GM23338 (cell line): ENCODE measurements around the gene CKMT1B. TPM values are rescaled to one million over a fixed set of nuclear protein-coding genes. Genes with fewer than 3 reads are reported as not detected.

Experiments used
- ATAC-seq: fragments of 200-7000 bp; cut with Tn5 transposase; 3 replicates; pipeline ENCODE4 v1.9.1; 2020
- DNase-seq: peaks from one replicate; pipeline ENCODE4 v3.0.0-alpha.2; 2015; ENCODE audit warnings: low spot score
- H2AFZ ChIP-seq: fragments of 200-600 bp; sonication (generic); 2 replicates; pipeline ENCODE4 v1.8.0; 2016; ENCODE audit warnings: antibody characterized with exemption, mild to moderate bottlenecking, moderate library complexity
- H3F3A ChIP-seq: fragments of 200-600 bp; sonication (generic); replicated peaks from 2 replicates; pipeline ENCODE4 v1.8.0; 2017; ENCODE audit warnings: antibody characterized with exemption, mixed run types, low read depth
- H3K27ac ChIP-seq: fragments of 200-600 bp; sonication (generic); 2 replicates; pipeline ENCODE4 v1.6.1; 2016; ENCODE audit warnings: low read depth
- H3K27me3 ChIP-seq: fragments of 200-600 bp; sonication (generic); 2 replicates; pipeline ENCODE4 v1.8.0; 2016; ENCODE audit warnings: mild to moderate bottlenecking, mixed run types, moderate library complexity; ENCODE audit not compliant: insufficient read depth
- H3K36me3 ChIP-seq: fragments of 200-600 bp; sonication (generic); 2 replicates; pipeline ENCODE4 v1.8.0; 2016; ENCODE audit warnings: mild to moderate bottlenecking; ENCODE audit not compliant: insufficient read depth
- H3K4me1 ChIP-seq: fragments of 200-600 bp; sonication (generic); 2 replicates; pipeline ENCODE4 v1.8.0; 2016; ENCODE audit warnings: mild to moderate bottlenecking, moderate library complexity; ENCODE audit not compliant: insufficient read depth
- H3K4me2 ChIP-seq: fragments of 200-600 bp; sonication (generic); 2 replicates; pipeline ENCODE4 v1.7.1; 2017; ENCODE audit warnings: mixed run types
- H3K4me3 ChIP-seq: fragments of 200-600 bp; sonication (generic); 2 replicates; pipeline ENCODE4 v1.6.1; 2016; ENCODE audit warnings: mixed run types
- H3K79me2 ChIP-seq: fragments of 200-600 bp; sonication (generic); replicated peaks from 2 replicates; pipeline ENCODE4 v1.8.0; 2017; ENCODE audit warnings: mild to moderate bottlenecking; ENCODE audit not compliant: insufficient read depth
- H3K9me2 ChIP-seq: fragments of 200-600 bp; sonication (generic); 2 replicates; pipeline ENCODE4 v1.8.0; 2017; ENCODE audit not compliant: insufficient read depth
- H4K20me1 ChIP-seq: fragments of 200-600 bp; sonication (generic); replicated peaks from 2 replicates; pipeline ENCODE4 v1.8.0; 2017; ENCODE audit warnings: mild to moderate bottlenecking; ENCODE audit not compliant: insufficient read depth
- H3K27ac Mint-ChIP-seq: 2 replicates; pipeline ENCODE4 v1.8.0; 2020; ENCODE audit warnings: inconsistent platforms, mild to moderate bottlenecking, moderate library complexity, mixed read lengths
- H3K27me3 Mint-ChIP-seq: 3 replicates; pipeline ENCODE4 v1.8.0; 2022; ENCODE audit warnings: low read depth, mild to moderate bottlenecking, moderate library complexity, mixed read lengths, inconsistent platforms; ENCODE audit not compliant: insufficient read depth, poor library complexity
- H3K36me3 Mint-ChIP-seq: 3 replicates; pipeline ENCODE4 v1.8.0; 2021; ENCODE audit warnings: low read depth, mild to moderate bottlenecking, inconsistent platforms, moderate library complexity, mixed read lengths
- H3K4me1 Mint-ChIP-seq: 3 replicates; pipeline ENCODE4 v1.8.0; 2020; ENCODE audit warnings: mild to moderate bottlenecking, inconsistent platforms, mixed read lengths
- H3K4me3 Mint-ChIP-seq: 3 replicates; pipeline ENCODE4 v1.8.0; 2021; ENCODE audit warnings: moderate library complexity, mild to moderate bottlenecking, inconsistent platforms, mixed read lengths
- H3K9me3 Mint-ChIP-seq: 3 replicates; pipeline ENCODE4 v1.8.0; 2020; ENCODE audit warnings: moderate library complexity, mild to moderate bottlenecking, inconsistent platforms, mixed read lengths
- EZH2 ChIP-seq: fragments of 200-600 bp; sonication (generic); IDR thresholded peaks from one replicate; pipeline ENCODE4 v1.8.0; 2017; ENCODE audit warnings: antibody characterized with exemption, mild to moderate bottlenecking, low read depth; ENCODE audit not compliant: unreplicated experiment
- NANOG ChIP-seq: IDR thresholded peaks from 2 replicates; pipeline ENCODE4 v1.6.1; 2016; ENCODE audit warnings: antibody characterized with exemption, borderline replicate concordance
- polyA plus RNA-seq: library from polyadenylated mRNA; unstranded; fragments of >200 nt; fragmentation: Nextera tagmentation; extraction: Ambion mirVana; gene quantifications from 2 replicates; pipeline ENCODE4 v1.2.1, GENCODE V29; 2016
- total RNA-seq: library from RNA; depleted of rRNA; stranded (reverse); fragments of >200 nt; shearing (Covaris generic); gene quantifications from 2 replicates; pipeline ENCODE4 v1.2.3, GENCODE V29; 2014
- TF ChIP-seq, protein P1 (sequence below): fragments of 250-450 bp; sonication (Bioruptor Pico); IDR thresholded peaks from 2 replicates; pipeline ENCODE4 v1.5.0; 2020; ENCODE audit warnings: mild to moderate bottlenecking, moderate library complexity
- TF ChIP-seq, protein P2 (sequence below): IDR thresholded peaks from 2 replicates; pipeline ENCODE4 v1.6.1; 2016; ENCODE audit warnings: antibody characterized with exemption

Gene CKMT1B
- total and polyA plus RNA-seq, 2 experiments from 2014 or later: 31.4 to 41.2 TPM

GRCh38 chr15:43544266-43544665 is 49.6 kb upstream of the CKMT1B start (continued):
- TF ChIP-seq, protein P1, sequence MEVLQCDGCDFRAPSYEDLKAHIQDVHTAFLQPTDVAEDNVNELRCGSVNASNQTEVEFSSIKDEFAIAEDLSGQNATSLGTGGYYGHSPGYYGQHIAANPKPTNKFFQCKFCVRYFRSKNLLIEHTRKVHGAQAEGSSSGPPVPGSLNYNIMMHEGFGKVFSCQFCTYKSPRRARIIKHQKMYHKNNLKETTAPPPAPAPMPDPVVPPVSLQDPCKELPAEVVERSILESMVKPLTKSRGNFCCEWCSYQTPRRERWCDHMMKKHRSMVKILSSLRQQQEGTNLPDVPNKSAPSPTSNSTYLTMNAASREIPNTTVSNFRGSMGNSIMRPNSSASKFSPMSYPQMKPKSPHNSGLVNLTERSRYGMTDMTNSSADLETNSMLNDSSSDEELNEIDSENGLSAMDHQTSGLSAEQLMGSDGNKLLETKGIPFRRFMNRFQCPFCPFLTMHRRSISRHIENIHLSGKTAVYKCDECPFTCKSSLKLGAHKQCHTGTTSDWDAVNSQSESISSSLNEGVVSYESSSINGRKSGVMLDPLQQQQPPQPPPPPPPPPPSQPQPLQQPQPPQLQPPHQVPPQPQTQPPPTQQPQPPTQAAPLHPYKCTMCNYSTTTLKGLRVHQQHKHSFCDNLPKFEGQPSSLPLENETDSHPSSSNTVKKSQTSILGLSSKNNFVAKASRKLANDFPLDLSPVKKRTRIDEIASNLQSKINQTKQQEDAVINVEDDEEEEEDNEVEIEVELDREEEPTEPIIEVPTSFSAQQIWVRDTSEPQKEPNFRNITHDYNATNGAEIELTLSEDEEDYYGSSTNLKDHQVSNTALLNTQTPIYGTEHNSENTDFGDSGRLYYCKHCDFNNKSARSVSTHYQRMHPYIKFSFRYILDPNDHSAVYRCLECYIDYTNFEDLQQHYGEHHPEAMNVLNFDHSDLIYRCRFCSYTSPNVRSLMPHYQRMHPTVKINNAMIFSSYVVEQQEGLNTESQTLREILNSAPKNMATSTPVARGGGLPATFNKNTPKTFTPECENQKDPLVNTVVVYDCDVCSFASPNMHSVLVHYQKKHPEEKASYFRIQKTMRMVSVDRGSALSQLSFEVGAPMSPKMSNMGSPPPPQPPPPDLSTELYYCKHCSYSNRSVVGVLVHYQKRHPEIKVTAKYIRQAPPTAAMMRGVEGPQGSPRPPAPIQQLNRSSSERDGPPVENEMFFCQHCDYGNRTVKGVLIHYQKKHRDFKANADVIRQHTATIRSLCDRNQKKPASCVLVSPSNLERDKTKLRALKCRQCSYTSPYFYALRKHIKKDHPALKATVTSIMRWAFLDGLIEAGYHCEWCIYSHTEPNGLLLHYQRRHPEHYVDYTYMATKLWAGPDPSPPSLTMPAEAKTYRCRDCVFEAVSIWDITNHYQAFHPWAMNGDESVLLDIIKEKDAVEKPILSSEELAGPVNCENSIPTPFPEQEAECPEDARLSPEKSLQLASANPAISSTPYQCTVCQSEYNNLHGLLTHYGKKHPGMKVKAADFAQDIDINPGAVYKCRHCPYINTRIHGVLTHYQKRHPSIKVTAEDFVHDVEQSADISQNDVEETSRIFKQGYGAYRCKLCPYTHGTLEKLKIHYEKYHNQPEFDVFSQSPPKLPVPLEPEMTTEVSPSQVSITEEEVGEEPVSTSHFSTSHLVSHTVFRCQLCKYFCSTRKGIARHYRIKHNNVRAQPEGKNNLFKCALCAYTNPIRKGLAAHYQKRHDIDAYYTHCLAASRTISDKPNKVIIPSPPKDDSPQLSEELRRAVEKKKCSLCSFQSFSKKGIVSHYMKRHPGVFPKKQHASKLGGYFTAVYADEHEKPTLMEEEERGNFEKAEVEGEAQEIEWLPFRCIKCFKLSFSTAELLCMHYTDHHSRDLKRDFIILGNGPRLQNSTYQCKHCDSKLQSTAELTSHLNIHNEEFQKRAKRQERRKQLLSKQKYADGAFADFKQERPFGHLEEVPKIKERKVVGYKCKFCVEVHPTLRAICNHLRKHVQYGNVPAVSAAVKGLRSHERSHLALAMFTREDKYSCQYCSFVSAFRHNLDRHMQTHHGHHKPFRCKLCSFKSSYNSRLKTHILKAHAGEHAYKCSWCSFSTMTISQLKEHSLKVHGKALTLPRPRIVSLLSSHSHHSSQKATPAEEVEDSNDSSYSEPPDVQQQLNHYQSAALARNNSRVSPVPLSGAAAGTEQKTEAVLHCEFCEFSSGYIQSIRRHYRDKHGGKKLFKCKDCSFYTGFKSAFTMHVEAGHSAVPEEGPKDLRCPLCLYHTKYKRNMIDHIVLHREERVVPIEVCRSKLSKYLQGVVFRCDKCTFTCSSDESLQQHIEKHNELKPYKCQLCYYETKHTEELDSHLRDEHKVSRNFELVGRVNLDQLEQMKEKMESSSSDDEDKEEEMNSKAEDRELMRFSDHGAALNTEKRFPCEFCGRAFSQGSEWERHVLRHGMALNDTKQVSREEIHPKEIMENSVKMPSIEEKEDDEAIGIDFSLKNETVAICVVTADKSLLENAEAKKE (CRISPR knock-in tag): no peak

GRCh38 chr15:43545426-43545825 is 48.4 kb upstream of the CKMT1B start:
- peaks cover 8% of the 10 kb centered on the region; the same call in 2 of the 3 replicates for H3K36me3 Mint-ChIP-seq
- H3F3A ChIP-seq: no peaks in the 10 kb centered on the region
- no peak overlapping the region for H3K4me3 ChIP-seq
- H3K27ac Mint-ChIP-seq: no peak overlapping the region
- TF ChIP-seq NANOG (no peak), EZH2 (no peak)
- TF ChIP-seq, protein P1 (CRISPR knock-in tag): no peak
- TF ChIP-seq, protein P2, sequence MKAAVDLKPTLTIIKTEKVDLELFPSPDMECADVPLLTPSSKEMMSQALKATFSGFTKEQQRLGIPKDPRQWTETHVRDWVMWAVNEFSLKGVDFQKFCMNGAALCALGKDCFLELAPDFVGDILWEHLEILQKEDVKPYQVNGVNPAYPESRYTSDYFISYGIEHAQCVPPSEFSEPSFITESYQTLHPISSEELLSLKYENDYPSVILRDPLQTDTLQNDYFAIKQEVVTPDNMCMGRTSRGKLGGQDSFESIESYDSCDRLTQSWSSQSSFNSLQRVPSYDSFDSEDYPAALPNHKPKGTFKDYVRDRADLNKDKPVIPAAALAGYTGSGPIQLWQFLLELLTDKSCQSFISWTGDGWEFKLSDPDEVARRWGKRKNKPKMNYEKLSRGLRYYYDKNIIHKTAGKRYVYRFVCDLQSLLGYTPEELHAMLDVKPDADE: no peak
- no peaks in the 10 kb centered on the region for H3K79me2 ChIP-seq
- H3K4me1 ChIP-seq: no peaks in the 10 kb centered on the region
- no peak overlapping the region for H3K27ac ChIP-seq
- no peak for DNase-seq
- H3K4me2 ChIP-seq: no peak overlapping the region
- peaks cover 3% of the 10 kb centered on the region for H3K27me3 Mint-ChIP-seq
- no peak overlapping the region for H3K4me3 Mint-ChIP-seq
- H3K27me3 ChIP-seq: no peaks in the 10 kb centered on the region
- H3K9me2 ChIP-seq: no peaks in the 10 kb centered on the region
- no peaks in the 10 kb centered on the region for H3K36me3 ChIP-seq
- ATAC-seq: no peak
- H4K20me1 ChIP-seq: no peaks in the 10 kb centered on the region
- H3K4me1 Mint-ChIP-seq: no peaks in the 10 kb centered on the region
- H3K9me3 Mint-ChIP-seq: 0 out of 3 replicates have a peak, but pooled peaks cover 6% of the 10 kb centered on the region
- no peak overlapping the region for H2AFZ ChIP-seq
